WTC11 (cell line): ENCODE data around the gene STAG1.
A peak's percentile ranks its signal among the peaks of the same experiment; 100 is the strongest.

Source experiments
- CTCF ChIP-seq: fragments of 200-600 bp; IDR thresholded peaks from 2 replicates; pipeline ENCODE4 v1.8.0; 2022; ENCODE audit warnings: antibody characterized with exemption
- ELF4 ChIP-seq: sonication (generic); formaldehyde crosslinking; IDR thresholded peaks from 2 replicates; pipeline ENCODE4 v1.8.1; 2022; ENCODE audit warnings: low read depth, mild to moderate bottlenecking, moderate library complexity, missing genetic modification reagents
- NR2C2 ChIP-seq: sonication (generic); formaldehyde crosslinking; IDR thresholded peaks from 2 replicates; pipeline ENCODE4 v1.8.0; 2022; ENCODE audit warnings: mild to moderate bottlenecking, missing genetic modification reagents
- PREB ChIP-seq: sonication (generic); formaldehyde crosslinking; IDR thresholded peaks from 2 replicates; pipeline ENCODE4 v1.8.1; 2022; ENCODE audit warnings: mild to moderate bottlenecking, missing genetic modification reagents, moderate library complexity, borderline replicate concordance
- ZBTB43 ChIP-seq: sonication (generic); formaldehyde crosslinking; IDR thresholded peaks from 2 replicates; pipeline ENCODE4 v1.8.1; 2023; ENCODE audit warnings: mild to moderate bottlenecking, missing genetic modification reagents

- TF ChIP-seq CTCF (no peak), ZBTB43 (CRISPR knock-in tag) (peak; percentile 82), ELF4 (CRISPR knock-in tag) (no peak), NR2C2 (CRISPR knock-in tag) (no peak), PREB (CRISPR knock-in tag) (no peak)
These were observed 496 bp upstream of the STAG1 start for GRCh38 chr3:136752422-136753325.
